ENCODE data around the gene CFAP221.

Gene CFAP221

GRCh38 chr2:119574108-119574815 lies 30.0 kb downstream of the CFAP221 start:
- DNase-seq (ENCODE audit: low spot score), result no peak
- TF ChIP-seq, protein P1, sequence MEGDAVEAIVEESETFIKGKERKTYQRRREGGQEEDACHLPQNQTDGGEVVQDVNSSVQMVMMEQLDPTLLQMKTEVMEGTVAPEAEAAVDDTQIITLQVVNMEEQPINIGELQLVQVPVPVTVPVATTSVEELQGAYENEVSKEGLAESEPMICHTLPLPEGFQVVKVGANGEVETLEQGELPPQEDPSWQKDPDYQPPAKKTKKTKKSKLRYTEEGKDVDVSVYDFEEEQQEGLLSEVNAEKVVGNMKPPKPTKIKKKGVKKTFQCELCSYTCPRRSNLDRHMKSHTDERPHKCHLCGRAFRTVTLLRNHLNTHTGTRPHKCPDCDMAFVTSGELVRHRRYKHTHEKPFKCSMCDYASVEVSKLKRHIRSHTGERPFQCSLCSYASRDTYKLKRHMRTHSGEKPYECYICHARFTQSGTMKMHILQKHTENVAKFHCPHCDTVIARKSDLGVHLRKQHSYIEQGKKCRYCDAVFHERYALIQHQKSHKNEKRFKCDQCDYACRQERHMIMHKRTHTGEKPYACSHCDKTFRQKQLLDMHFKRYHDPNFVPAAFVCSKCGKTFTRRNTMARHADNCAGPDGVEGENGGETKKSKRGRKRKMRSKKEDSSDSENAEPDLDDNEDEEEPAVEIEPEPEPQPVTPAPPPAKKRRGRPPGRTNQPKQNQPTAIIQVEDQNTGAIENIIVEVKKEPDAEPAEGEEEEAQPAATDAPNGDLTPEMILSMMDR (IDR thresholded peaks at IDR 0.05; ENCODE audit: poor library complexity, severe bottlenecking), result no peak
- Histone ChIP-seq H3K27me3 (ENCODE audit: insufficient read depth, poor library complexity, severe bottlenecking) (no peaks in the 10 kb centered on the region), H3K27ac (ENCODE audit: poor library complexity, severe bottlenecking) (no peak overlapping the region), H3K4me1 (ENCODE audit: insufficient read depth, poor library complexity, severe bottlenecking) (no peaks in the 10 kb centered on the region), H3K4me3 (ENCODE audit: severe bottlenecking) (no peak overlapping the region), H3K9me3 (ENCODE audit: severe bottlenecking) (no peaks in the 10 kb centered on the region), H3K36me3 (ENCODE audit: low read depth) (no peaks in the 10 kb centered on the region)
- ATAC-seq (ENCODE audit: low read depth), result no peak

GRCh38 chr2:119574864-119575263 lies 30.6 kb downstream of the CFAP221 start:
- DNase-seq (ENCODE audit: low spot score) (no peak), ATAC-seq (ENCODE audit: low read depth) (no peak)
- Histone ChIP-seq H3K4me1 (ENCODE audit: insufficient read depth, poor library complexity, severe bottlenecking) (no peaks in the 10 kb centered on the region), H3K36me3 (ENCODE audit: low read depth) (no peaks in the 10 kb centered on the region), H3K27me3 (ENCODE audit: insufficient read depth, poor library complexity, severe bottlenecking) (no peaks in the 10 kb centered on the region), H3K9me3 (ENCODE audit: severe bottlenecking) (no peaks in the 10 kb centered on the region), H3K27ac (ENCODE audit: poor library complexity, severe bottlenecking) (no peak overlapping the region), H3K4me3 (ENCODE audit: severe bottlenecking) (no peak overlapping the region)
- TF ChIP-seq, protein P1 (IDR thresholded peaks at IDR 0.05; ENCODE audit: poor library complexity, severe bottlenecking), result no peak

- Histone ChIP-seq H3K36me3 (ENCODE audit: low read depth) (no peaks in the 10 kb centered on the region), H3K27me3 (ENCODE audit: insufficient read depth, poor library complexity, severe bottlenecking) (no peaks in the 10 kb centered on the region), H3K9me3 (ENCODE audit: severe bottlenecking) (no peaks in the 10 kb centered on the region), H3K27ac (ENCODE audit: poor library complexity, severe bottlenecking) (no peak overlapping the region), H3K4me1 (ENCODE audit: insufficient read depth, poor library complexity, severe bottlenecking) (no peaks in the 10 kb centered on the region), H3K4me3 (ENCODE audit: severe bottlenecking) (no peak overlapping the region)
- no peak for DNase-seq (ENCODE audit: low spot score)
- ATAC-seq (ENCODE audit: low read depth), result no peak
- TF ChIP-seq, protein P1 (IDR thresholded peaks at IDR 0.05; ENCODE audit: poor library complexity, severe bottlenecking), result no peak
Observed at GRCh38 chr2:119575439-119575838, 31.2 kb downstream of the CFAP221 start.

GRCh38 chr2:119579424-119580295 lies 35.4 kb downstream of the CFAP221 start:
- Histone ChIP-seq H3K27me3 (ENCODE audit: insufficient read depth, poor library complexity, severe bottlenecking) (no peaks in the 10 kb centered on the region), H3K36me3 (ENCODE audit: low read depth) (no peaks in the 10 kb centered on the region), H3K27ac (ENCODE audit: poor library complexity, severe bottlenecking) (no peak overlapping the region), H3K4me1 (ENCODE audit: insufficient read depth, poor library complexity, severe bottlenecking) (no peaks in the 10 kb centered on the region), H3K4me3 (ENCODE audit: severe bottlenecking) (no peak overlapping the region), H3K9me3 (ENCODE audit: severe bottlenecking) (no peaks in the 10 kb centered on the region)
- ATAC-seq (ENCODE audit: low read depth), result no peak
- TF ChIP-seq, protein P1 (IDR thresholded peaks at IDR 0.05; ENCODE audit: poor library complexity, severe bottlenecking), result no peak
- DNase-seq (ENCODE audit: low spot score), result no peak
